Measurements from ENCODE around the gene TACC2.
A peak's percentile ranks its signal among the peaks of the same experiment; 100 is the strongest.

The TACC2 gene

GRCh38 chr10:122148876-122149560 lies 160.1 kb downstream of the TACC2 start:
- H3K9me3 ChIP-seq: peaks cover 9% of the 10 kb centered on the region
- H3K36me3 ChIP-seq: no peaks in the 10 kb centered on the region
- peak overlapping the region; percentile 31; the same call in 1 of the 2 replicates for H3K9ac ChIP-seq
- H3K27me3 ChIP-seq: no peaks in the 10 kb centered on the region
- H3K27ac ChIP-seq: peak overlapping the region; percentile 71
- H3K4me1 ChIP-seq: peaks cover 43% of the 10 kb centered on the region
- peak overlapping the region; percentile 71 for H3K4me2 ChIP-seq
- H3K4me3 ChIP-seq: no peak overlapping the region
- H4K20me1 ChIP-seq: no peaks in the 10 kb centered on the region
- no peak for TF ChIP-seq Cebpa-rat (IDR thresholded peaks at IDR 0.05)

- no peak overlapping the region for H3K4me3 ChIP-seq
- peaks cover 9% of the 10 kb centered on the region for H3K9me3 ChIP-seq
- H3K4me2 ChIP-seq: peak overlapping the region; percentile 20
- H3K36me3 ChIP-seq: no peaks in the 10 kb centered on the region
- H3K27me3 ChIP-seq: no peaks in the 10 kb centered on the region
- no peak for TF ChIP-seq Cebpa-rat (IDR thresholded peaks at IDR 0.05)
- H3K9ac ChIP-seq: no peak overlapping the region
- peak overlapping the region; percentile 31; the same call in 1 of the 2 replicates for H3K27ac ChIP-seq
- H4K20me1 ChIP-seq: no peaks in the 10 kb centered on the region
- peaks cover 51% of the 10 kb centered on the region for H3K4me1 ChIP-seq
These were observed 160.9 kb downstream of the TACC2 start for GRCh38 chr10:122149561-122150505.

- Histone ChIP-seq H3K27ac (no peak overlapping the region), H3K4me1 (peaks cover 59% of the 10 kb centered on the region), H3K9ac (no peak overlapping the region), H3K9me3 (no peaks in the 10 kb centered on the region), H3K36me3 (no peaks in the 10 kb centered on the region), H4K20me1 (no peaks in the 10 kb centered on the region), H3K4me2 (no peak overlapping the region), H3K4me3 (no peak overlapping the region), H3K27me3 (no peaks in the 10 kb centered on the region)
- TF ChIP-seq Cebpa-rat (IDR thresholded peaks at IDR 0.05): no peak
These were observed 162.2 kb downstream of the TACC2 start for GRCh38 chr10:122151121-122151694.

DNA sequence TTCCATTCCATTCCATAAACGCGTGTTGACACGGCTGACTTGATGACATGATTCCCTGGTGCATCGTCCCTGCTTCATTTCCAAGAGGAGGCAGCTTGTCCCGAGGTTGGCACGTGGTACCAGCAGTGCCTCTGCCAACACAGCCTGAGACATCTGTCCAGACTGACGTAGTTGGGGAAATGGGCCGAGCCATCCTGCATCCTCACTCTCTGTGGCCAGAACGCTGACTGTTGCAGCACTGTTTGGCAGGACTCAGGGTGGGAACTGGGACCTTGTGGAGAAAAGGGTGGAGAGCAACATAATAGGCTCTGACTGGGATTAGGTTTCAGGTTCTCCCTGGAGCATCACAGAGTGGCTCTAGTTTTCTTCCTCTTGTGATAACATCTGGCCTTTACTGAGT lies 163.6 kb downstream of the TACC2 start:
- Histone ChIP-seq H4K20me1 (no peaks in the 10 kb centered on the region), H3K9ac (no peak overlapping the region), H3K4me3 (no peak overlapping the region), H3K36me3 (no peaks in the 10 kb centered on the region), H3K9me3 (no peaks in the 10 kb centered on the region), H3K4me1 (peaks cover 54% of the 10 kb centered on the region), H3K4me2 (no peak overlapping the region), H3K27ac (no peak overlapping the region), H3K27me3 (no peaks in the 10 kb centered on the region)
- no peak for TF ChIP-seq Cebpa-rat (IDR thresholded peaks at IDR 0.05)

DNA sequence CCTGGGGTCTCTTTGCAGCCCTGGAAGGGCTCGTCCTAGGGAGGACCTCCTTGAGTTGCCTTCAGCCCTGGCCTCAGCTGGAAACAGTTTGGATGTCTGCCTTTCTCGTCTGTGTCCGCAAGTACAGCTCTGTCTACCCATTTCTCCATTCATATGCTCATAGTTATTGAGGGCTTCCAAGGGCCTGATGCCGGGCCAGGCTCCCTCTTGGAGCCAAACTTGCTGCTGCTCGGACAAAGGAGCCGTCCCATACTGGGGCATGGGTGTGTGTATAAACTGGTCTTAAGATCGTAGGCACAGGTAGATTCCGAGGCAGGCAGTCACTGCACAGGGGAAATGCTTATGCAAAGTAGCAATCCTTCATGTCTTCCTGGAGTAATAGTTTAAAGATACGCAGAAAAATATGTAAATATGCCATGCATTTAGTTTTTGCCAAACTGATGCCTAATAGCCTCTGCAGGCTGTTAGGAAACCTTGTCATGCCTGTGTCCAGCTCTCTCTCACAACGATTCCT lies 165.1 kb downstream of the TACC2 start:
- Histone ChIP-seq H3K4me3 (no peak overlapping the region), H3K27me3 (no peaks in the 10 kb centered on the region), H4K20me1 (no peaks in the 10 kb centered on the region), H3K9me3 (no peaks in the 10 kb centered on the region), H3K36me3 (no peaks in the 10 kb centered on the region), H3K9ac (no peak overlapping the region), H3K4me2 (peak overlapping the region; percentile 52), H3K4me1 (peaks cover 38% of the 10 kb centered on the region), H3K27ac (no peak overlapping the region)
- no peak for TF ChIP-seq Cebpa-rat (IDR thresholded peaks at IDR 0.05)

- no peak overlapping the region for H3K9ac ChIP-seq
These were observed 165.8 kb downstream of the TACC2 start for GRCh38 chr10:122154545-122155366.

GRCh38 chr10:122157451-122157850 lies 168.5 kb downstream of the TACC2 start:
- Histone ChIP-seq H3K4me2 (no peak overlapping the region), H4K20me1 (0 out of 2 replicates have a peak, but pooled peaks cover under 1% of the 10 kb centered on the region), H3K9ac (no peak overlapping the region), H3K4me3 (no peak overlapping the region), H3K36me3 (no peaks in the 10 kb centered on the region), H3K27ac (no peak overlapping the region), H3K9me3 (no peaks in the 10 kb centered on the region), H3K4me1 (peaks cover 32% of the 10 kb centered on the region), H3K27me3 (peaks cover 14% of the 10 kb centered on the region)
- TF ChIP-seq Cebpa-rat (IDR thresholded peaks at IDR 0.05): no peak

More at GRCh38 chr10:122154545-122155366, 165.8 kb downstream of the TACC2 start:
- H3K4me1 ChIP-seq: peaks cover 31% of the 10 kb centered on the region
- TF ChIP-seq Cebpa-rat (IDR thresholded peaks at IDR 0.05): no peak
- no peaks in the 10 kb centered on the region for H3K27me3 ChIP-seq
- H3K36me3 ChIP-seq: no peaks in the 10 kb centered on the region
- peak overlapping the region; percentile 52 for H3K4me2 ChIP-seq
- no peaks in the 10 kb centered on the region for H4K20me1 ChIP-seq
- no peak overlapping the region for H3K27ac ChIP-seq
- no peaks in the 10 kb centered on the region for H3K9me3 ChIP-seq
- no peak overlapping the region for H3K4me3 ChIP-seq

DNA sequence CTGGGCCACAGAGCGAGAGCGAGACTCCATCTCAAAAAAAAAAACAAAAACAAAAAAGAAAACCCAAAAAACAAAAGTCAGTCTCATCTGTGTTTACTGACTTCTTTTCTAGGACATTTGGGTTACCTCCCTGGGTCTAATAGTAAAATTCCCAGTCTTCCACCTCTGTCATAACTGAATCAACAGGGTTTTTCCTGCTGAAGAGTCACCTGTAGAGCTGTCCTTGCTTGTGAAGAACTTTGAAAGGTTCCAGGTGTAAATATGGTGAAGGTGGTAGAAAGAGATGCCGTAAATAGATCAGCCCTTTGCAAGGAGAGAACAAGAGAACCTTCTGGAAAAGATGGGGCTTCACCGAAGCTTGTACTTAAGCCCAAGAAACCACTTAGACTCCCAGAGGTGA lies 169.4 kb downstream of the TACC2 start:
- Histone ChIP-seq H3K36me3 (no peaks in the 10 kb centered on the region), H3K9me3 (no peaks in the 10 kb centered on the region), H3K27ac (no peak overlapping the region), H3K4me2 (no peak overlapping the region), H3K27me3 (peaks cover 24% of the 10 kb centered on the region), H3K9ac (no peak overlapping the region), H3K4me1 (peaks cover 37% of the 10 kb centered on the region), H3K4me3 (no peak overlapping the region), H4K20me1 (0 out of 2 replicates have a peak, but pooled peaks cover 8% of the 10 kb centered on the region)
- no peak for TF ChIP-seq Cebpa-rat (IDR thresholded peaks at IDR 0.05)

Measured in BLaER1 (cell line).